HUDEP-2 (cell line): ENCODE data around the gene PIP5K1A.

Experiments
- DNase-seq, 76 experiments: peaks; one replicate each; lab custom pipeline; 2025; ENCODE audit not compliant: unreplicated experiment in 76 of 76; lab: John Stamatoyannopoulos, UW

The PIP5K1A gene

GRCh38 chr1:151286619-151287340 lies 88.4 kb downstream of the PIP5K1A start:
- DNase-seq = no peak

GRCh38 chr1:151287341-151287699 lies 89.0 kb downstream of the PIP5K1A start:
- no peak for DNase-seq

- DNase-seq = no peak
Measured at GRCh38 chr1:151287767-151288500, 89.6 kb downstream of the PIP5K1A start.

- DNase-seq = no peak
Measured at GRCh38 chr1:151288502-151288901, 90.2 kb downstream of the PIP5K1A start.

- DNase-seq = no peak
Measured at GRCh38 chr1:151289080-151289935, 91.0 kb downstream of the PIP5K1A start.

GRCh38 chr1:151289991-151290708 lies 91.8 kb downstream of the PIP5K1A start:
- no peak for DNase-seq

- DNase-seq = no peak
Measured at GRCh38 chr1:151290709-151291303, 92.5 kb downstream of the PIP5K1A start.

GRCh38 chr1:151292207-151293030 lies 94.1 kb downstream of the PIP5K1A start:
- DNase-seq = no peak

GRCh38 chr1:151293093-151293492 lies 94.7 kb downstream of the PIP5K1A start:
- no peak for DNase-seq

GRCh38 chr1:151294742-151295462 lies 96.5 kb downstream of the PIP5K1A start:
- DNase-seq = no peak
